Raji (cell line): ENCODE measurements around the gene VPS9D1.

ENCODE experiments used
- POLR2A ChIP-seq: IDR thresholded peaks from 2 replicates; pipeline ENCODE4 v1.6.1; 2011; ENCODE audit warnings: low read depth, low read length, control low read depth; ENCODE audit not compliant: insufficient read depth

VPS9D1 gene

GRCh38 chr16:89738538-89739317, 18.0 kb upstream of the VPS9D1 start:
- TF ChIP-seq POLR2A: no peak

- no peak for TF ChIP-seq POLR2A
Measured at GRCh38 chr16:89738072-89738377, 17.3 kb upstream of the VPS9D1 start.

GRCh38 chr16:89737341-89738071, 16.8 kb upstream of the VPS9D1 start:
- TF ChIP-seq POLR2A: no peak

GRCh38 chr16:89736554-89736953, 15.9 kb upstream of the VPS9D1 start:
- no peak for TF ChIP-seq POLR2A

- no peak for TF ChIP-seq POLR2A
Measured at GRCh38 chr16:89733792-89734191, 13.1 kb upstream of the VPS9D1 start.

- no peak for TF ChIP-seq POLR2A
Measured at GRCh38 chr16:89733322-89733721, 12.6 kb upstream of the VPS9D1 start.

- TF ChIP-seq POLR2A: no peak
Measured at GRCh38 chr16:89732918-89733242, 12.2 kb upstream of the VPS9D1 start.

GRCh38 chr16:89732142-89732917, 11.6 kb upstream of the VPS9D1 start:
- peak; percentile 36; the same call in 1 of the 2 replicates for TF ChIP-seq POLR2A

GRCh38 chr16:89730610-89731234, 10.0 kb upstream of the VPS9D1 start:
- TF ChIP-seq POLR2A: no peak

GRCh38 chr16:89729863-89730593, 9.3 kb upstream of the VPS9D1 start:
- no peak for TF ChIP-seq POLR2A

- no peak for TF ChIP-seq POLR2A
Measured at GRCh38 chr16:89729293-89729692, 8.6 kb upstream of the VPS9D1 start.

GRCh38 chr16:89727406-89728120, 6.9 kb upstream of the VPS9D1 start:
- TF ChIP-seq POLR2A: no peak

GRCh38 chr16:89723279-89724250, 2.9 kb upstream of the VPS9D1 start:
- no peak for TF ChIP-seq POLR2A
